Fibroblast of gingiva (primary cell): Measurements from ENCODE around the gene MTOR.
A peak's percentile ranks its signal among the peaks of the same experiment; 100 is the strongest.
"Not testable (repeated sequence)": the region's sequence is repeated elsewhere in the genome, so short reads cannot be mapped to it uniquely, and the experiment has no call there.

ENCODE experiments used
- DNase-seq: peaks from one replicate; pipeline ENCODE4 v3.0.0-alpha.2; 2011; ENCODE audit warnings: low read depth

The MTOR gene

DNA sequence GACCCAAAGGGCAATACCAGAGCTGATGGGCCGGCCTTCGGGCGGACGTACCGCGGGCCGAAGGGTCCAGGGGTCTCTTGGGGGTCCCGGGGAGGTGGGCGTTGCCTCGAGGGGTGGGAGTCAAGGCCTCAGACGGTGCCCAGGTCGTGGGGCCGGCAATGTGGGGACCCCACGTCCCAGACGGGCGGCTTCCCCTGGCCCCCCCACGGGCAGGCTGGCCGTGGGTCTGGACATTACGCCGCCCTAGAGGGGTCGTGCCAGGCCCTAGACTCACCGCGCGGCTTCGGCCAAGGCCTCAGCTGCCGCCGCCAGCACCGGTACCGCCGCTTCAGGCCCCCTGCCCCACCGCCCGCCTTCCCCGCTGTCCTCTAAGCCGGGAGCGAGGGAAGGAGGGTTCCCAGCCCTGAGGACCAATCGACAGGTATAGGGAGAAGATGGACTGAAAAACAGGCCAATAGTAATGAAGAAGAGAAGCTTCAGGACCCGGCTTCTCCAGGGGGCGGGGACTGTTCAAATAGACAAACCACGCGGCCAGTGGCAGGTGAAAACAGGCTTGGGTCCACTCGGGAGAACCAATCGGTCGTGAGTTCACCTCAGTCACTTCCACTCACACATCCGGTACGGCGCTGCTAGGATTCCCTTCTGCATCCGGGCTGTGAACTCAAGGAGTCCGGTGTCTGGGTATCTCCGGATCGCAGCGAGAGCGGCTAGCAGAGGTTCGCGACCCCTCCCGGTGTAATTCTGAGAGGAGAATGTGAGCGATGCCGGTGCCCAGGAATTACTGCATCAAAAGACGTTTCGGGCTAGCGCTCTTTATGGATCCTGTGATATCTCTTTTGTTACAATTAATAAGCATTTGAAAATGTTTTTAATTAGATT lies at the start of gene MTOR:
MTOR (minus strand) TSS at position 381 of the 879 bp plus-strand sequence. CDS start 3,142 bp downstream, outside the sequence.
- peak; percentile 100 for DNase-seq

DNA sequence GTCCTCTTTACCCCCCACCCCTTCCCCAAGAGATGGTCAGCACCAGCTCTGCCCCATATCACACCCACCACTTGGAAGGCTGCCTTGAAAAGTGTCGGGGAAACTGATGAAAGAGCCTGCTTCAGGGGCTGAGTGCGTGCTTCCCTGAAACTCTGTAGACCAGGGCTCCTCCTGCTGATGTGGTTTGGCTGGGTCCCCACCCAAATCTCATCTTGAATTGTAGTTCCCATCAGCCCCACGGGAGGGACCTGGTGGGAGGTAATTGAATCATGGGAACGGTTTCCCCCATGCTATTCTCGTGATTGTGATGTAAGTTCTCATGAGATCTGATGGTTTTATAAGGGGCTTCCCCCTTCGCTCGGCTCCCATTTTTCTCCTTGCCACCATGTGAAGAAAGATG lies 47.0 kb upstream of the MTOR start:
- no peak for DNase-seq

DNA sequence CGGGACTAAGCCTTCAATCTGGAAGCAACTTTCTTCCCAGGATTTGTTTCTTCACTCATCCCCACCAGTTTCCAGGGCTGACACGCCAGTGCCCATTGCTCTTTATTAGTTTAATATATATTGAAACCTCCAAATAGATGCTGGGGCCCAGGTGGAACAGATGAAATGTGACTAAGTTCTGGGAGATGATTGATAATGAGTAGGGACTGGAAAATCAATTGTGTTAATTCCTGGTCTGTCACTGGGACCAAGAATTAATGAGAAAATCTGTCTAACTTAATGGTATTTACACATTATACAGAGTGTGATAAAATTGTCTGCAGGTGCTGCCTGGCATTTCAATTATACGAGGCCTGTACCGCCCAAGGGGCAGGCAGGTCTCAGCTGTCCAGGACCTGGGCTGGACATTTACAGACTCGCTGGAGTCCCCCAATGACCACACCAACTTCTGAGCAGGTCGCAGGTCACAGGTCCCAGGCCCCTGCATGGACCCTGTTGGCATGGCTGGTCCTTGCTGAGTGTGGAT lies 46.4 kb upstream of the MTOR start:
- no peak for DNase-seq

DNA sequence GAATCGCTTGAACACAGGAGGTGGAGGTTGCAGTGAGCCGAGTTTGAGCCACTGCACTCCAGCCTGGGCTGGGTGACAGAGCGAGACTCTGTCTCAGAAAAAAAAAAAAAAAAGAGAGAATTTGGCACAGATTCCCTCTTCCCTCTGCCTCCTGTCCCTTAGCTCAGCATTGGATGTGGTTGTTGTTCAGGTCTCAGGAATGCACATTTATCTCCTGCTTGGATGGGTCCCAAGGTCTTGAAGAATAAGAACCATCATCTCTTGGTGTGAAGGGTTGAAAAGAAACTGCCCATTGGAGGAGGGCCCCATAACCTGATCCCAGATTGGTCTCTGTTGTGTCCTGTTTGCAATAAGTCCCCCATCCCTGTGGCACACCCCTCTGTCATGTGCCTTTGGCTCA lies 45.5 kb upstream of the MTOR start:
- no peak for DNase-seq

DNA sequence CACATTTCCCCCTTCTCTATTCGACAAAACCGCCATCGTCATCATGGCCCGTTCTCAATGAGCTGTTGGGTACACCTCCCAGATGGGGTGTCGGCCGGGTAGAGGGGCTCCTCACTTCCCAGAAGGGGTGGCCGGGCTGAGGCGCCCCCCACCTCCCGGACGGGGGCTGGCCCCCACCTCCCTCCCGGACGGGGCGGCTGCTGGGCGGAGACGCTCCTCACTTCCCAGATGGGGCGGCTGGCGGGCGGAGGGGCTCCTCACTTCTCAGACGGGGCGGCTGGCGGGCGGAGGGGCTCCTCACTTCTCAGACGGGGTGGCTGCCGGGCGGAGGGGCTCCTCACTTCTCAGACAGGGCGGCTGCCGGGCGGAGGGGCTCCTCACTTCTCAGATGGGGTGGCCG lies 43.2 kb upstream of the MTOR start:
- not testable (repeated sequence) for DNase-seq

DNA sequence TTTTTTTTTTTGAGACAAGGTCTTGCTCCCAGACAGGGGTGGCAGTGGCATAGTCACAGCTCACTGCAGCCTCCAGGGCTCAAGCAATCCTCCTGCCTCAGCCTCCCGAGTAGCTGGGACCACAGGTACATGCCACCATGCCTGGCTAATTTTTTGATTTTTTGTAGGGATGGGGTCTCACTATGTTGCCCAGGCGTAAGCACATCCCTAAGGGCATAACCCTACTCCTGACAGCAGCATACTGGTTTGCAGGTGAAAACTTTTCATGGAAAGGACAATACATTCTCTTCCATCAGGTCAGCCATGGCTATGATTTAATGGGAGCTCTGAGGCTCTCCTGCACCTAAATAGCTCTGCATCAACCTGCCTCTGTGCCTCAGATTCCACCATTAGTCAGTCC lies 40.0 kb upstream of the MTOR start:
- DNase-seq = no peak

DNA sequence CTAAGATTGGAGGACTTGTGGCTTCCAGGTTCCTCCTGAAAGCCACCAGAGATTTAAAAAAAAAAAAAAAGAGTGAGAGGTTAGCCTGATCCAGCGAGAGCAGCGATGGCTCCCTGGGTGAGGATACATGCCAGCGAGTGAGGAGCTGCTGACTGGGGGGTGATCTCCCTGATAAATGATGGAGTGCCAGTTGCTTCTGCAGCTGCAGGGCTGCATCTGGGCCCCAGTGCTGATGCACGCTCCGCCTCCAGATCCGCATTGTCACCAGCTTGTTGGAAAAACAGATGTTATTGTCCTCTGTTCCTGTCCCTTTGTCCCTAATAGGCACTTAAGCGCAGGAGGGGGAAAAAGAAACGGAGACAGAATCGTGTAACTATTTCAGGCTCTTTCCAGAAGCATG lies 39.2 kb upstream of the MTOR start:
- DNase-seq = no peak

DNA sequence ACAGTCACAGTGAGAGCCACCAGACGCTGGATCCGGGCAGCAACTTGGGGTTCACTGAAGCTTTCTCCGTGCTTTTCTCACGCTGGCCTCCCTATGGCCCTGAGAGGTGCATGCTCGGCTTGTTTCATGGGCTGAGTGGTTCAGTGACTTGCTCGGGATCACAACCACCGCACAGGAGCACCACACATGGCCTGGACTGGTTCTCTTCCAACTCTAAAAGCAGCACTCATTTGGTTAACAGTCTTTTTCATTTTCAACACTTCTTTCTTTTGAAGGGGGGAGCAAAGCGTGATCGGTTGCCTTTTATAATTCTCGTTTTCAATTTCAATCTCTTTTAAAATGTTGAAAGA lies 36.8 kb upstream of the MTOR start:
- no peak for DNase-seq

DNA sequence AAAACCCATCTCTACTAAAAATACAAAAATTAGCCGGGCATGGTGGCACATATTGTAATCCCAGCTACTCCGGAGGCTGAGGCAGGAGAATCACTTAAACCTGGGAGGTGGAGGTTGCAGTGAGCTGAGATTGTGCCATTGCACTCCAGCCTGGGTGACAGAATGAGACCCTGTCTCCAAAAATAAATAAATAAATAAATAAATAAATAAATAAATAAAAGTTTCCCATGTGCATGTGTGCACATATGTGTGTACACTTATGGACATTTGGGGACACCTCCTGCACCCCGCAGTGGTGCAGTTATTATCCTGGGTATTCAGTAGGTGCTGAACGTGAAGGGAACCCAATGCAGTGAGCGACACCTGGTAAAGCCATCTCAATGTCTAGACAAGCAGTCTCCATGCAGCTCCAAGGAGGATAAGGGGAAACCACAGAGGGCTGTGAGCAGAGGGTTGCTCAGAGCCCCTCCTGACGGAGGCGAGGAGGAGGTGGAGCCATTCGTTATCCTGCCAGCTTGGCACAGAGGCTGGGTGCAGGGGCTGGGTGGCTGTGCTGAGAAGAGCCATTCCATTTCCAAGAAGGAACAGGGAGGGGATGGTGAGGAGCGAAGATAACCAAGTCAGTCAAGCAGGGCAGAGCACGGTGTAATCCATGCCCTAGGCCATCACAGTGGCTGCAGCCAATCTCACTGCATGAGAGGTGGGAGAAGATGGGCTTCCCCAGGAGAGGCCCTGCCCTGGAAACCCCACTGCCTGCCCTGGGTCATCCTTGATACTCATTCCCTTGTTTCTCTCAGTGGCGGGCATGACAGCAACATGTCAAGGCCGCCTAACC lies 36.3 kb upstream of the MTOR start:
- DNase-seq = no peak

DNA sequence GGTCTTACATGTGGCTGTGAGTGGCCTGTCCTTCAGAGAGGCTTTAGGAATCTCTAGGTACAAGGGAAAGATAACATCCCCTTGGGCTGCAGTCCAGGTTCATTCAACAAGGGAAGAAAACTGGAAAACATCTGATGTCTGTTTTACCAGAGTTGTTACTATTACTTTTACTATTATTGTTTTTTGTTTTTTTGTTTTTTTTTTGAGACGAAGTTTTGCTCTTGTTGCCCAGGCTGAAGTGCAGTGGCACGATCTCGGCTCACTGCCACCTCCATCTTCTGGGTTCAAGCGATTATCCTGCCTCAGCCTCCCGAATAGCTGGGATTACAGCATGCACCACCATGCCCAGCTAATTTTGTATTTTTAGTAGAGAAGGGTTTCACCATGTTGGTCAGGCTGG lies 35.4 kb upstream of the MTOR start:
- DNase-seq = not testable (repeated sequence)

DNA sequence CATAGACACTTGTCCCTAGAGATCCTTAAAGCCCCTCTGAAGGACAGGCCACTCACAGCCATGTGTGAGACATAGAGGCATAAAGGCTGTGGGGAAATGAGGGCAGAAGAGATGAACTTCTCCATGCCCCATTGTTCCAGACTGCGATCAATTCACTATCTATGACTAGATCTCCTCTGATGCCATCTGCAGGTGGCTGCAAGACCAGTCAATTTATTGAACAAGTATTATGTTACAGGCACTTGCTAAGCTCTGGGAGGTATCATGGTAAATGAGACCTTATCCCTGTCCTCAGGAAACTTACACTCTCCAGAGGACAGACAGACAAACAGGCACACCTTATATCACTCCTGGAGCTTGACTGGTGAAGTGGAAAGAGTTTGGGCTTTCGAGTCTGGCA lies 33.6 kb upstream of the MTOR start:
- DNase-seq = no peak

DNA sequence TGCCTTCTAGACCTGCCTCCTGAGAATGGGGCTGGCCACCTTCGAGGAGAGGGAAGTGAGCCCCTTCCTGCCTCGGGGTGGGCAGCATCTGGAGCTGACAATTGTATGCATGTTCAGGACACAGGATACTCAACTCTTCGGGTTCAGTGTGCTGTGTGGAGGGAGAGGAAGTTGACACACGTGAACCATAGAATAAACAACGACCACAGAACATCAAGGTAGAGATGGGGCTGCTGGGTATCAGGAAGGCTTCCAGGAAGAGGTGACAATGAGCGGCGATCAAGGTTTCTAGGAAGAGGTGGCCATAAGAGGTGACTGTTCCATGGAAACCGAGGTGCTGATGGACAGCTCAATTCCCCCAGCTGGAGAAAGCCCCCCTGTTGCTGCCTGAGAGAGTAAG lies 32.6 kb upstream of the MTOR start:
- DNase-seq = no peak

DNA sequence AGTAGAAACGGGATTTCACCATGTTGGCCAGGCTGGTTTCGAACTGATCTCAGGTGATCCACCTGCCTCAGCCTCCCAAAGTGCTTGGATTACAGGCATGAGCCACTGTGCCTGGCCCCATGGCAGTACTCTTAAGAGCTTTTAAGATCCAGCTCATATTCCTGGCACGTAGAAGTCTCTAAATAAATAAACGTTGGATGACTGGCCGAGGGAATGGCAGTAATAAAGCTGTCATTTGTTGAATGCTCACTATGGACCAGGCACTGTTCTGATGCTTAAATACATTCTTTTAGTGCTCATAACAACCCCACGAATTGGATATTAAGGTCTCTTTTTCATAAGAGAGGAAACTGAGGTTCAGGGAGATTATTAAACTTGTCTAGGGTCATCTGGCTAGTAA lies 31.5 kb upstream of the MTOR start:
- DNase-seq = no peak

DNA sequence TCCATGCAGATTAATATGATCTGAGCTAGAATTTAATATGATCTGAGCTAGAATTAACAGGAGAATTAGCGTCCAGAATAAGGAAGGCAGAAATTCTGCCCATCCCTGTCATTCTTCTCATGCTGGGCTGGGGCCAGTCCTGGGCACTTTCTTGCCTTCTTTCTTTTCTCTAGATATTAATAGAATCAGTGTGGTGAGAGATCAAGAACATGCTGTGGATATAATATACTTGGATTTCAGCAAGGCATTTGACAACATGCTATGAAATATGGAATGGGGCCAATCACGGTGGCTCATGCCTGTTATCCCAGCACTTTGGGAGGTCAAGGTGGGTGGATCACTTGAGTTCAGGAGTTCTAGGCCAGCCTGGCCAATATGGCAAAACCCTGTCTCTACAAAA lies 28.7 kb upstream of the MTOR start:
- no peak for DNase-seq

DNA sequence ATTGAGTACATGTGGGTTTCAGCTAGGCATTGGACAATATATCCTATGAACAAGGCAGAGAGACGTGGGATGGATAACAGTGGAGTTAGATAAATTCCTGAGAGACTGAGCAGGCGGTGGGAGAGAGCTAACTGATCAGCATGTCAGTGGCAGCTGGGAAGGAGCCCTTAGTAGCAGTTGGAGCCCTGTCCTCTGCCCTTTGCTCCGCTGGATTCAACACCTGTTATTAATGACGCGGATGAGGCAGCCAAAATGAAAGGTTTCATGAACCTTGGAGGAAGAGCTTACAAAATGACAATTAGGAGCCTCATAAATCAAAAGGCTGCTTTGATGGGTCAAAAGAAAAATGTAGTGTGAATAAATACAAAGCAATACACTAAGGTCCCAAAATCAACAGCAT lies 26.7 kb upstream of the MTOR start:
- DNase-seq = no peak

DNA sequence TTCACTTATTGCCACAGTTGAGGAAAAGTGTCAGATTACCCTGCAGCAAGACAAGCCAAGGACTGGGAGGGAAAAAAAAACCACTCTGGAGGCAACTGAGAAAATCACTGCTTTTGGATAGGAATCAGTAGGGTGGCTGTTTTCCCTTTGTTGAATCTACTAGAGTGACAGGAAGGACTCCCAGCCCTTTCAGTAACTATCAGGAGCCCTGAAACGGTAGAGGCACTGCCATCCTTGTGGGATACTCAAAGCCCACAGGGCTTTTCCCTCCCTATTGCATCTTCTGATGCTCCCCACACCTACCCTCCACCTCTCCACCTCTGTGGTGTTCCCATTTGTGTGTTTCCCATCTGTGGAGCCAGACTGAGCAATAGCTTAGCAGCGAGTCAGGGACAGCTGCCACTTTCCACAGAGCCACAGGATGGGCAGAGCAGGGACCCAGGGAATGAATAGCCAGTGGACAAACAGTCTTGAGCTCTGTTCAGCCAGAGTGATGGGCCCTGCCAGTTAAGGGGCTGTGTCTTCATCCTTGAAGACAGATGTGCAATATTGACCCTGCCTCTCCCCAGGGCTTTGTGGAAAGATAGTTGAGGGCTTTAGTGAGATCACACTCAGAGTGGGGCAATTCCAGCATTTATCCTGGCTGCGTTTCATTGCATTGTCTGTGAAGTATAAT lies 24.5 kb upstream of the MTOR start:
- peak; percentile 82 for DNase-seq

DNA sequence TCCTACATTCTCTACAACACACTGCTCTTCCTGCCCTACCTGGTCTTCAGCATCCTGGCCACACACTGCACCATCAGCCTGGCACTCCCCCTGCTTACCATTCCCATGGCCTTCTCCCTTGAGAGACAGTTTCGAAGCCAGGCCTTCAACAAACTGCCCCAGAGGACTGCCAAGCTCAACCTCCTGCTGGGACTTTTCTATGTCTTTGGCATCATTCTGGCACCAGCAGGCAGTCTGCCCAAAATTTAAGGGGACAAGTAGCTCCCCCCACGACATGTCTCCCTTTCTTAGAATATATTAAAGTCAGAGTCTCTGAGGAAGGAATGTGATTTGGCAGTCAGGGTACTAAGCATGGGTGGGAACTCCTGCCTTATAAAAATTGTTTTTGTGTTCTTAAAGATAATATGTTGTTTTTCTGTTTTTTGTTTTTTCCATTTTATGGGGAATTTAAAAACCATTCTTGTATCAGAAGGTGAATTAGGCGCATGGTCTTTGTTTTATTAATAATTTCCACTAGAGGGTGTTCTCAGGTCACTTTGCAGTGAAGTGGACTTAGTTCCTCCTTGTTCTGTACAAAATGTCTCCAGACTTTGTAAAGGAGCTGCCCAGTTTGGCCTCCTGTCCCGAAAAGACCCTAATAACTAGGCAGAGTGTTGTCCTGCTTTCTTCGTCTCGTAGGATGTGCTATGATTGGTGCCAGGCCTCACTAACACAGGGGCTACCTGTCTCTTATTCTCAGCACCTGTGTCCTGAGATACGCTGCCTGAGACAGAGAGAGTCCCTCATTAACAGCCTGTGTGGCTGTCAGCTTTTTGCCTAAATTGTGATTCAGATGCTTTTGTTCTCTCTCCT lies 23.8 kb upstream of the MTOR start:
- peak; percentile 11 for DNase-seq

DNA sequence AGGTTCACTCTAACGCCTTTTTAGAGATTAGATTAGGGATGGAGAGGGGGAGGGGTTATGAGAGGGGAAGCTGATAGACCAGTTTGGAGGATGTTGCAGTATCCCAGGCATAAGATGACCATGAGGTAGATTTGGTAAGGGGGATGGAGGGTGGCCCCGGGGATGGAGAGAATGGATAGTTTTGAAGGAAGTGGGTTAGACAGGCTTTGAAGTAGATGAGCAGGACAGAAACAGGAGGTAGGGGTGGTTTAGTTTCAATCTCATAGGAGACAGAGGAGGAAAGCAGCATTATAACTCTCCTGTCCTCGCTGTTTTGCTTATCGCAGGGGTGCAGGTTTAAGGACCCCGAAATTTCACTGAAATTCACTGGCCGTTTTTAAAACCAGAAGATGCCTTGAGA lies 22.4 kb upstream of the MTOR start:
- DNase-seq = no peak

DNA sequence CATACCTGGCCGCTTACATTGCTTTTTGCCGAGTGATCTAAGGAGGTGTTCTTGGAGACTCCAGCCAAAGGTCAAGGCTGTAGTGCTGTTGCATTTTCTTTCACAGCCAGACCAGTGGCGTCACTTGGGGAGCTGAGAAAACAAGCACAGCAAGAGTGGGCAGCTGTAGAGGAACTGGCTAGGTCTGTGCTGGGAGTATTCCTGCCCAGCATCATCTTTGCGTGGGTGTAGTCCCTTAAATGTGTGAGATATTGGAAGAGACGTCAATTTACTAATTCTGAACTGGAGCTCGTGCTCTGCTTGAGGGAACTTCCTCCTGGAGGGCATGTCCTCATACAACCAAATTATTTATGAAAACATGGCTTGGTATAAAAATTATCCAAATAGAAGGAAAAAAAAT lies 20.8 kb upstream of the MTOR start:
- no peak for DNase-seq

DNA sequence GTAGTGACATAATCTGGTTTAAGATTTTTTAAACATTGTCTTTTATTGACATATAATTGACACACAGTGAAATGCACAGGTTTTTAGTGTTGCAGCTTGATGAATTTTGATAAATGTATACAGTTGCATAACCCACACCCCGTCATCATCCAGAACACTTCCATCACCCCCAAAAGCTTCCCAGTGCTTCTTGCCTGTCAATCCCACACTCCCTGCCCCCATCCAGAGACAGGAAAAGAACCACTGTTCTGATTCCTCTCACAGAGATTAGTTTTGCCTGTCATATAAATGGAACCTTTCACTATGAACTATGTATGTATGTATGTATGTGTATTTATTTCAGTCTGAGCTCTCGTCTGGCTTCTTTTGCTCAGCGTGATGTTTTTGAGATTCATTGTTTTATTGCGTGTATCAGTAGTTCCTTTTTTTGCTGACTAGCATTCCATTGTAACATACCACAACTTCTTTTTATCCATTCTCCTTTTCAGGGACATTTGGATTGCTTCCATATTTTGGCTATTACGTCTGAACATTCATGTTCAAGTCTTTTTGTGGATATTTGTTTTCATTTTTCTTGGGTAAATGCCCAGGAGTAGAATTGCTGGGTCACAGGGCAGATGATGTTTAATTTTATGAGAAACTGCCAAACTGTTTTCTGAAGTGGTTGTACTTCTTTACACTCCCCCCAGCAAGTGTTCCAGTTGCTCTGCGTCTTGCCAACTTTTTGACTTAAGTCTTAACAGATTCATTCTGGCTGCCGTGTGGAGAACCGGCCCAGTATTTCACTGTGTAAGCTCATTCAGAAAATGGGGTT lies 19.4 kb upstream of the MTOR start:
- peak; percentile 98 for DNase-seq
